HL-60/S4 (cell line): Measurements from ENCODE around the gene PHF20.
"Not testable (repeated sequence)": the region's sequence is repeated elsewhere in the genome, so short reads cannot be mapped to it uniquely, and the experiment has no call there.

Source experiments
- in situ Hi-C: fragments of 300-500 bp; cut with MboI; formaldehyde crosslinking; loops from 2 replicates; pipeline ENCODE4 v1.14.3; 2022; ENCODE audit warnings: low sequenced_read_pairs

PHF20 gene

GRCh38 chr20:35833241-35833640, 61.4 kb downstream of the PHF20 start:
- in situ Hi-C loops: no loop called here

- in situ Hi-C loops: no loop called here
These were observed 65.9 kb downstream of the PHF20 start for GRCh38 chr20:35837577-35838195.

GRCh38 chr20:35838205-35838604, 66.4 kb downstream of the PHF20 start:
- in situ Hi-C loops: no loop called here

- in situ Hi-C loops: no loop called here
These were observed 68.1 kb downstream of the PHF20 start for GRCh38 chr20:35839904-35840303.

GRCh38 chr20:35840421-35840820, 68.6 kb downstream of the PHF20 start:
- in situ Hi-C loops: no loop called here

GRCh38 chr20:35842361-35842760, 70.5 kb downstream of the PHF20 start:
- in situ Hi-C loops: no loop called here

- in situ Hi-C loops: not testable (repeated sequence)
These were observed 72.1 kb downstream of the PHF20 start for GRCh38 chr20:35843894-35844293.

GRCh38 chr20:35845561-35845960, 73.7 kb downstream of the PHF20 start:
- in situ Hi-C loops: no loop called here

- in situ Hi-C loops: no loop called here
These were observed 77.9 kb downstream of the PHF20 start for GRCh38 chr20:35849706-35850105.

GRCh38 chr20:35851659-35852058, 79.8 kb downstream of the PHF20 start:
- in situ Hi-C loops: not testable (repeated sequence)

- in situ Hi-C loops: no loop called here
These were observed 83.0 kb downstream of the PHF20 start for GRCh38 chr20:35854713-35855348.

- in situ Hi-C loops: not testable (repeated sequence)
These were observed 83.8 kb downstream of the PHF20 start for GRCh38 chr20:35855641-35856040.

GRCh38 chr20:35856866-35857265, 85.1 kb downstream of the PHF20 start:
- in situ Hi-C loops: no loop called here

- in situ Hi-C loops: no loop called here
These were observed 94.8 kb downstream of the PHF20 start for GRCh38 chr20:35866418-35867202.

- in situ Hi-C loops: no loop called here
These were observed 98.9 kb downstream of the PHF20 start for GRCh38 chr20:35870541-35871258.

- in situ Hi-C loops: no loop called here
These were observed 99.5 kb downstream of the PHF20 start for GRCh38 chr20:35871259-35871771.

- in situ Hi-C loops: no loop called here
These were observed 104.2 kb downstream of the PHF20 start for GRCh38 chr20:35876033-35876320.

- in situ Hi-C loops: no loop called here
These were observed 105.8 kb downstream of the PHF20 start for GRCh38 chr20:35877611-35878010.

- in situ Hi-C loops: no loop called here
These were observed 106.4 kb downstream of the PHF20 start for GRCh38 chr20:35878113-35878625.

- in situ Hi-C loops: no loop called here
These were observed 109.9 kb downstream of the PHF20 start for GRCh38 chr20:35881676-35882075.
